SU-DHL-6 (cell line): Measurements from ENCODE around the gene LRRC8A.

Experiments used
- H2AFZ ChIP-seq: fragments of 200-600 bp; sonication (generic); 2 replicates; pipeline ENCODE4 v1.6.1; 2014; ENCODE audit warnings: low read depth, mild to moderate bottlenecking, moderate library complexity, mixed read lengths, antibody characterized with exemption, low read length; ENCODE audit not compliant: severe bottlenecking
- H3F3A ChIP-seq: fragments of 200-600 bp; shearing (Covaris generic); 2 replicates; pipeline ENCODE4 v1.6.0; 2016; ENCODE audit warnings: antibody characterized with exemption, mild to moderate bottlenecking; ENCODE audit not compliant: insufficient read depth
- H3K27ac ChIP-seq: fragments of 200-600 bp; sonication (generic); 2 replicates; pipeline ENCODE4 v1.5.1; 2016; ENCODE audit warnings: low read depth, mild to moderate bottlenecking, low read length, moderate library complexity, mixed read lengths
- H3K27me3 ChIP-seq: fragments of 200-600 bp; sonication (generic), shearing (Covaris generic); 2 replicates; pipeline ENCODE4 v1.6.0; 2014; ENCODE audit warnings: mild to moderate bottlenecking, low read length
- H3K36me3 ChIP-seq: fragments of 200-600 bp; sonication (generic); 2 replicates; pipeline ENCODE4 v1.6.1; 2014; ENCODE audit warnings: mild to moderate bottlenecking, low read length, mixed read lengths
- H3K4me2 ChIP-seq: fragments of 300-600, 200-600 bp; shearing (Covaris generic), sonication (generic); 2 replicates; pipeline ENCODE4 v1.6.0; 2014; ENCODE audit warnings: low read length, low read depth, mild to moderate bottlenecking; ENCODE audit not compliant: poor library complexity, severe bottlenecking
- H3K4me3 ChIP-seq: fragments of 200-600 bp; sonication (generic); 2 replicates; pipeline ENCODE4 v1.5.1; 2014; ENCODE audit warnings: antibody characterized with exemption, low read length, mild to moderate bottlenecking, mixed read lengths; ENCODE audit not compliant: insufficient read depth, poor library complexity, severe bottlenecking
- H3K79me2 ChIP-seq: fragments of 200-600 bp; sonication (generic); 2 replicates; pipeline ENCODE4 v1.6.1; 2014; ENCODE audit warnings: mild to moderate bottlenecking, low read length, moderate library complexity; ENCODE audit not compliant: insufficient read depth
- H3K9ac ChIP-seq: fragments of 200-600 bp; sonication (generic); 2 replicates; pipeline ENCODE4 v1.7.0; 2014; ENCODE audit warnings: mild to moderate bottlenecking, low read length
- H3K9me2 ChIP-seq: fragments of 200-600 bp; sonication (generic); replicated peaks from 2 replicates; pipeline ENCODE4 v1.6.1; 2014; ENCODE audit warnings: low read length; ENCODE audit not compliant: insufficient read depth
- H3K9me3 ChIP-seq: fragments of 200-600 bp; sonication (generic); 2 replicates; pipeline ENCODE4 v1.6.1; 2014; ENCODE audit warnings: low read length, mixed read lengths; ENCODE audit not compliant: insufficient read depth
- H4K20me1 ChIP-seq: fragments of 200-600 bp; sonication (generic); 2 replicates; pipeline ENCODE4 v1.6.1; 2014; ENCODE audit warnings: low read depth, mild to moderate bottlenecking, antibody characterized with exemption, low read length, moderate library complexity, mixed read lengths
- EZH2phosphoT487 ChIP-seq: fragments of 200-600 bp; sonication (generic), shearing (Covaris generic); conservative IDR thresholded peaks from 2 replicates; pipeline ENCODE4 v1.6.1; 2018; ENCODE audit warnings: mild to moderate bottlenecking, antibody characterized with exemption, low read length, moderate library complexity, mixed read lengths
- TF ChIP-seq, protein P1 (sequence below): fragments of 200-600 bp; sonication (generic); IDR thresholded peaks from one replicate; pipeline ENCODE4 v1.5.1; 2017; ENCODE audit warnings: antibody characterized with exemption, mild to moderate bottlenecking, low read length, moderate library complexity; ENCODE audit not compliant: insufficient read depth, poor library complexity, severe bottlenecking

LRRC8A gene

DNA sequence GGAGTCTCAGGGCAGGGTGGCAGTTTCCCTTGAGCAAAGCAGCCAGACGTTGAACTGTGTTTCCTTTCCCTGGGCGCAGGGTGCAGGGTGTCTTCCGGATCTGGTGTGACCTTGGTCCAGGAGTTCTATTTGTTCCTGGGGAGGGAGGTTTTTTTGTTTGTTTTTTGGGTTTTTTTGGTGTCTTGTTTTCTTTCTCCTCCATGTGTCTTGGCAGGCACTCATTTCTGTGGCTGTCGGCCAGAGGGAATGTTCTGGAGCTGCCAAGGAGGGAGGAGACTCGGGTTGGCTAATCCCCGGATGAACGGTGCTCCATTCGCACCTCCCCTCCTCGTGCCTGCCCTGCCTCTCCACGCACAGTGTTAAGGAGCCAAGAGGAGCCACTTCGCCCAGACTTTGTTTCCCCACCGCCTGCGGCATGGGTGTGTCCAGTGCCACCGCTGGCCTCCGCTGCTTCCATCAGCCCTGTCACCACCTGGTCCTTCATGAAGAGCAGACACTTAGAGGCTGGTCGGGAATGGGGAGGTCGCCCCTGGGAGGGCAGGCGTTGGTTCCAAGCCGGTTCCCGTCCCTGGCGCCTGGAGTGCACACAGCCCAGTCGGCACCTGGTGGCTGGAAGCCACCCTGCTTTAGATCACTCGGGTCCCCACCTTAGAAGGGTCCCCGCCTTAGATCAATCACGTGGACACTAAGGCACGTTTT, 35.4 kb downstream of the LRRC8A start:
- Histone ChIP-seq H3K79me2 (peaks cover 8% of the 10 kb centered on the region; the same call in 1 of the 2 replicates), H3K36me3 (no peaks in the 10 kb centered on the region), H4K20me1 (no peaks in the 10 kb centered on the region), H3K4me2 (no peak overlapping the region), H3K9me3 (no peaks in the 10 kb centered on the region), H3K4me3 (no peak overlapping the region), H3K27me3 (no peaks in the 10 kb centered on the region), H3K9ac (no peak overlapping the region), H3K9me2 (no peaks in the 10 kb centered on the region), H2AFZ (no peak overlapping the region), H3K27ac (no peak overlapping the region), H3F3A (peaks cover 29% of the 10 kb centered on the region)
- TF ChIP-seq, protein P1, sequence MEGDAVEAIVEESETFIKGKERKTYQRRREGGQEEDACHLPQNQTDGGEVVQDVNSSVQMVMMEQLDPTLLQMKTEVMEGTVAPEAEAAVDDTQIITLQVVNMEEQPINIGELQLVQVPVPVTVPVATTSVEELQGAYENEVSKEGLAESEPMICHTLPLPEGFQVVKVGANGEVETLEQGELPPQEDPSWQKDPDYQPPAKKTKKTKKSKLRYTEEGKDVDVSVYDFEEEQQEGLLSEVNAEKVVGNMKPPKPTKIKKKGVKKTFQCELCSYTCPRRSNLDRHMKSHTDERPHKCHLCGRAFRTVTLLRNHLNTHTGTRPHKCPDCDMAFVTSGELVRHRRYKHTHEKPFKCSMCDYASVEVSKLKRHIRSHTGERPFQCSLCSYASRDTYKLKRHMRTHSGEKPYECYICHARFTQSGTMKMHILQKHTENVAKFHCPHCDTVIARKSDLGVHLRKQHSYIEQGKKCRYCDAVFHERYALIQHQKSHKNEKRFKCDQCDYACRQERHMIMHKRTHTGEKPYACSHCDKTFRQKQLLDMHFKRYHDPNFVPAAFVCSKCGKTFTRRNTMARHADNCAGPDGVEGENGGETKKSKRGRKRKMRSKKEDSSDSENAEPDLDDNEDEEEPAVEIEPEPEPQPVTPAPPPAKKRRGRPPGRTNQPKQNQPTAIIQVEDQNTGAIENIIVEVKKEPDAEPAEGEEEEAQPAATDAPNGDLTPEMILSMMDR = no peak
- TF ChIP-seq EZH2phosphoT487 = no peak

DNA sequence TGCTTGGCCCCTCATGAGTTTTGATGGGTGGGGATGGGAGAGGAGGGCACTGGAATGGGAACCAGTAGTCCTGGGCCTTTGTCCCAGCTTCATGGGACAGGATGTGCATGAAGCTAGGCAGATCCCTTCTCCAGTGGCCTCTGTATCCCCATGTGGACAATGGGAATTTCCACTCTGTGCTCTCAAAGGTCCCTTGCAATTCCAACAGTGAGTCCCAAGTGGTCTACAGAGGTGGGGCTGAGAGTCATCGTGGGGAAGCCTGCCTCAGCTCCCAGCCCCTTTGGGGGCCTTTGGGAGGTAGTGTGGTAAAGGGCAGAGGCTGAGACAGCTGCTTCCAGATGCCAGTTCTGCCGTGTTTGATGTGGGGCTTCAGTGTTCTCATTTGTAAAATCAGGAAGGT, 37.0 kb downstream of the LRRC8A start:
- H3K9me2 ChIP-seq = no peaks in the 10 kb centered on the region
- no peak overlapping the region for H3K9ac ChIP-seq
- no peaks in the 10 kb centered on the region for H3K79me2 ChIP-seq
- H3K4me3 ChIP-seq = no peak overlapping the region
- no peaks in the 10 kb centered on the region for H3K36me3 ChIP-seq
- no peaks in the 10 kb centered on the region for H3K9me3 ChIP-seq
- TF ChIP-seq, protein P1 = no peak
- no peak for TF ChIP-seq EZH2phosphoT487
- no peaks in the 10 kb centered on the region for H4K20me1 ChIP-seq
- H3K27me3 ChIP-seq = no peaks in the 10 kb centered on the region
- peak overlapping the region; percentile 97 for H3K27ac ChIP-seq
- peaks cover 41% of the 10 kb centered on the region for H3F3A ChIP-seq
- no peak overlapping the region for H3K4me2 ChIP-seq
- no peak overlapping the region for H2AFZ ChIP-seq

DNA sequence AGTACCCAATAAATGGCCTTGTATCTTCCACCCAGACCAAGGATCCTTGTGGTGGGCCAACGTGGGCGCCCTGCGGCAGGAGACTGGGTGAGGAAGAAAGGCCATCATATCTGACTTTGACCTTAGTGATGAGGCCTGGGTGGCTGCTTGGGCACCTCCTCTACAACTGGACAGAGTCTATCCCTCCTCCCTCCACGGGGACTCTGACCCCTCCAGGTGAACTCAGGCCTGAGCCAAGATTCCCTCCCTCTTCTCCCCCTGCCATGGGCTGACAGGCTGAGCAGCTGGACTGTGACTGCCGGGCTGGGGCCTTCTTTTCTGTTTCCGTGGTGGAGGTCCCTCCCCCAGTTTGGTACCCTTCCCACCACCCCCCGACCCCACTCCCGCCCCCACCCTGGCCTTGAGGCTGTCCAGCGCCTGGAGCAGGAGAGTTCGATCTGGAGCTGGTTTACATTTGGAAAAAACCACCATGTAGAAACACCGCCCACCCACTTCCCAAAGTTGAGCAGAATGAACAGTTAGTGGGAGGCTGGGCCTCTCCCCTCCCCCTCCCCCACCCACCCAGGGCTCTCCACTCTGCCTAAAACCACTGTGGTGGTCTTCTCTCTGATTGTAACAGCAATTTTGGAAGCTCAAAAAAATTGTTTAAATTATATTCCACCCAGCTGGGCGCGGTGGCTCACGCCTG, 37.6 kb downstream of the LRRC8A start:
- Histone ChIP-seq H3K27me3 (no peaks in the 10 kb centered on the region), H4K20me1 (no peaks in the 10 kb centered on the region), H3K27ac (peak overlapping the region; percentile 97), H3K4me3 (no peak overlapping the region), H3F3A (peaks cover 41% of the 10 kb centered on the region), H2AFZ (no peak overlapping the region), H3K9me2 (no peaks in the 10 kb centered on the region), H3K79me2 (no peaks in the 10 kb centered on the region), H3K4me2 (no peak overlapping the region), H3K9ac (no peak overlapping the region), H3K9me3 (no peaks in the 10 kb centered on the region), H3K36me3 (no peaks in the 10 kb centered on the region)
- no peak for TF ChIP-seq EZH2phosphoT487
- TF ChIP-seq, protein P1 = no peak
